Midbrain (tissue), 1 donor: ENCODE data around the gene PRDM10.

Source experiments
- DNase-seq: peaks from one replicate; lab custom pipeline; 2025; lab: John Stamatoyannopoulos, UW

The PRDM10 gene

DNA sequence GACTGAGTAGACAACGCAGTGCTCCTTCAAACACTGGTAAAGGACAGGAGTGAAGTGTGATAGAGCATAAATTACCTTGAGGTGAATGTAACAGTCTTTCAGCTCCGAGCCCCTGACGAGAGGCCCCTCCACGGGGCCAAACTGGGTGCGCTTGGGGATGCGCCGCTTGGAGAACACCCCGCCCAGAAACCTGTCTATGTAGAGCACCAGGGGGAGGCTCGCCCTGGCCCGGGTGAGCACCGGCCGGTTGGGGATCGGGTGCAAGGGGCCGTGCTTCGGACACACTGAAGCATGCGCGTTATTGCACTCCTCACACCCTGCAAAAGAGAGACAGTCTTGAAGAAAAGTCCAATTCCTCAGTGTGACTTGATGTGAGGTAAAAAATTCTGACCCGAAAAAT, 57.9 kb downstream of the PRDM10 start:
- DNase-seq: no peak

DNA sequence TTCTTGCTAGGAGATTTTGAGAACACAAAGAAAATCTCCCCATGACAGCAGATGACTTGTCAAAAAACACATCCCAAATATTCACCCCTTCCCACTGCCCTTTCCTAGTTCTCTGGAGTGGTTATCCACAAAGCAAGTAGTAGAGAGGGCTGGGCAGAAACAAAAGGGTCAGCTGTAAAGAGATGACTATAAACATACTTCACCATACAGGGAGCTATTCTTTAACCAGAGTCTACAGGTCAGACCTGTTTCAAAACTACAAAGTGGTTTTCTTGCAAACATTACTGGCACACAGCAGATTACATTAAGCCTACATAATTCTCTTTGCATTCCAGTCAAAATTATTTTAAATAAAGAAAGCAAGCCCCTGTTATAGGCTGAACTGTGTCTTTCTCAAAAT, 59.6 kb downstream of the PRDM10 start:
- no peak for DNase-seq

DNA sequence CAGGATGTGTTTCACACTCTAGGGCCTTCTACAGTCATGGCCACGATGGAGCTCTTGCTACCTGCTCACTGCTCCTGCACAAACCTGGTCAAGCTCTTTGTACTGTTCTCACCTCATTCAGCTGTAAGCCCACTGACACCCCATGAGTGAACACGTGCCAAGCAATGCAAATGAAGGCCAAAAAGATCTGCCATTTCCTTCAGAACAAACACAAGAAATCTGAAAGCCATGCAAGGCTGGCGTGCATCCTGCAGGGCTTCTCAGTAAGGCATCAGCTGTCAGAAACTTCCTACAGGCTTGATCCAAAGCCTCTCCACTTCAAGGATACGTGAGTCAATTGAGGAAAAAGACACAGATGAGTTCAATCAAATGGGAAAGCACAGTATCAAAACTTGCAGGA, 63.1 kb downstream of the PRDM10 start:
- no peak for DNase-seq

DNA sequence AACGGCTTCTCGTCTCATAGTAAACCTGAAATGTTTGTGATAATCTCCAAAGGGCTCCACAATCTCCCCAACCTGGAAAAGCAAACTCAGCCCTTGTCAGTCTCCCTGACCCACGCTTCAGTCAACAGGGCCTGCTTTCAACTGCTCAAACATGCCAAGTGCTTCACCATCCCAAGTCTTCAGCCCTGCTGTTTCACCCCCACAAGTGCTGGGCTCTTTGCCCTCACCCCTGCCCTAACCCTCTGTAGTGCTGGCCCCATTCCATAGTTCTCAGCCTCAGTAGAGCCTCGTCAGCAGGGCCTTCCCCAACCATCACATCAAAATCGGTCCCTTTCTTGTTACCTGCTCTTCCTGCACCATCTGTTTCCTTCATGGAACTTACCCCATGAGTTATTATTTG, 63.9 kb downstream of the PRDM10 start:
- no peak for DNase-seq

DNA sequence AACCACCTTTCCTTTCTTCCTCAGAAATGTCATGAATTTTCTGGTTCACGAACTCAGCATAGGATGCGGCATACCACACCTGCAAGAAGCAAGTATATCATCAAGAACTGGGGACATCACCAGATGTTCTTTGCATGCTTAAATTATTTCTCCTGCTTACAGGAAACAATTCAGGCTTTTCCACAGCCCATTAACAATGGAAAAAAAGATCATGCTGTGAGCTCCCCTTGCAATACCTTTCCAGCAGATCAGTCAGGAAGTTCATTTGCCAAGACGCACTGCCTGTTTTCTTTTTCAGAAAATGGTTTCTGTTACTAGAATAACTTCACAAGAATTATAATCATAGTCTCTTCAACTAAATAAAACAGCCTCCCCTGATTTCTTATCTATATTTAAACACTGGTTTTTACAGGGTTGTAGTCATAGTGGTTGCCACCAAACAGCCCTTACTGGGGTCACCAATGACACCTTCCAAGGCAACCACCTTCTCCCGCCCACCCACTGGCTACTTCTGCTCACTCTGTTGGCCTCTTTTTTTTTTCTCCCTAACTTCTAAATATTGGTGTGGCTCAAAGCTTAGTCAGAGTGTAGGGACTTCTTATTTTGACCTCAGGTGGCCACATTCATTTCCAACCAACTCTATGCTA, 64.9 kb downstream of the PRDM10 start:
- no peak for DNase-seq

DNA sequence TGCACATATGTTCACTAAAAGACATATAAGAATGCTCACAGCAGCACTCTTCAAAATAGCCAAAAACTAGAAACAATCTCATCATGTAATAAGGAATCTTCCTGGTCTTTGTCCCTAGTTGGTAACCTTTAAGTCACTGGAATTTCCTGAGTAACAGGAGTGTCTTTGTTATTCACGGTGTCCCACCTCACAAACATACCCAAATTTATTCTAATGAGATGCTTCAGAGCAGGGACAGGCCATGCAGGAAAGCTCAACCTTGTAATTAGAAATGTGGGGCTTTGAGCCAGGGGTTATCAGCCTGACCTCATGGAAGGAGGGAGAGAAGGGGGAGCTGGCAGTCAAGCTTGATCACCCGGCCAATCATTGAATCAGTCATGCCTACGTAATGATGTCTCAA, 66.9 kb downstream of the PRDM10 start:
- no peak for DNase-seq

DNA sequence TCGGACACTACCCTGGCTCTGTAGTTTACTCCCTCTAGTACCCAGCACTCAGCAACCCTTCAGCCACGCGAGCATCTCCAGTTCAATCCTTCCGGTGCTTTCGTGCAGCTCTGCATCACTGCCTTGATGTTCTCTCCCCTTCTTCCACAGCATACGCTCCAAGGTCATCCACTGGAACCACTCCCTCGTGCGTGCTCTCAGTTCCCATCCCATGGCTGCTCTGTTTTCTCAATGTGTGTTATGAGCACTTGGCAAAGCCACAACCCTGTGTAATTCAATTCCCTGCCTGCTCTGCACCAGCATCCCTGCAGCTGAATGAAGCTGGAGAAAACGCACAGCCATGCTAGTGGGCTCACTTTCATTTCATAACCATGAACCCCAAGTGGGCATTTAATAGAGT, 68.7 kb downstream of the PRDM10 start:
- DNase-seq: no peak

DNA sequence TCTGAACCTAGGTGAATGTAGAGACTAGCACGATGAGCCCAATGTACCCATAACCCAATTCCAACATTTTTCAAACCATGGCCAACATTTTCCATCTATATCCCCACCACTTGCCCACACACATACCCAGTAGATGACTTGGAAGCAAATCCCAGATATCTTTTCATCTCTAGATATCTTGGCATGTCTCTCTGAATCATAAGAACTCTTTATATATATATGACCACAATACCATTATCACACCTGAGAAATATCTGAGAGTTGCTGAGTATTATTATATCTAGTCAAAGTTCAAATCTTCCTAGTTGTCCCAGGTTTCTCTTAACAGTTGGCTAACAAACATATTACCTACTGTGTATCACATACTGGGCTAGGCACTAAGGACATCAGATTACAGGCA, 69.4 kb downstream of the PRDM10 start:
- DNase-seq: no peak

DNA sequence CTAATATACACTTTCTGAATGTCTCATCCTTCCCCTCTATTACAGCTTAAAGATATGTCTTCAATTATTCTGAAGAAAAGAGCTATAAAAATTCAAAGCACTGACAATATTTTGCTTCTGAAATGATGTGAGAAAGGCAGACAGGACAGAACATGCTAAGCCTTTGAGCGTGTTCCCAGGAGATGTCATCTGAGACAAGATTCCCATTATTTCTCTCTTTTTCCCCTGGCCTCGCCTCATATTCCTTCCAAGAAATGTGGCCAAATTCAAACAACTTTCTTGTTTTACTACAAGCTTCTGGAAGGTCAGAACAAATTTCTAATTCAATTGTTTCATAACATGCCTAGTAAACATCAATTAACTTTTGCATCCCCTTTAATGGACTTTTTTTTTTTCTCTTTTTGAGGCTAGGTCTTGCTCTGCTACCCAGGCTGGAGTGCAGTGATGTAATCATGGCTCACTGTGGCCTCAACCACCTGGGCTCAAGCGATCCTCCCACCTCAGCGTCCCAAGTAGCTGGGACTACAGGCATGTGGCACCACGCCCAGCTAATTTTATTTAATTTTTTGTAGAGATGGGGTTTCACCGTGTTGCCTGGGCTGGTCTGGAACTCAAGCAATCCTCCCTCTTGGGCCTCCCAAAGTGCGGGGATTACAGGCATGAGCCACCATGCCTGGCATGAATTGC, 70.1 kb downstream of the PRDM10 start:
- no peak for DNase-seq

DNA sequence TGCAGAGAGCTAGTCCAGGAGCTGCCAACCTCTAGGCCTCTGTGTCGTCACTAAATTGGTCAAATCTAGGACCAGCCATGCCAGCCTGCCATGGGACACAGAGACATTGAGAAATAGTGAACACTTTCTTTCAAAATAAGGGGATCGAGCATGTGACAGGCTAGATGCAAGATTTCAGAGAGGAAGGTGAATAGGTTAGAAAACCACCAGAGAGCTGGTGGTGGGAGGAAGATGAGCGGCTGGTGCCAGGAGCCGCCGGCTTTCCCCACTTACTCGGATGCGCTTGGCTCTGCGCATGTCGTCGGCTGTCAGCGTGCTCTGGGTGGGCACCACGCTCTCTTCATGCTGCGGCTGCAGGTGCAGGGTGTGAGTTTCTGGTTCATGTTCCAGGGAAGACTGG, 71.9 kb downstream of the PRDM10 start:
- no peak for DNase-seq

DNA sequence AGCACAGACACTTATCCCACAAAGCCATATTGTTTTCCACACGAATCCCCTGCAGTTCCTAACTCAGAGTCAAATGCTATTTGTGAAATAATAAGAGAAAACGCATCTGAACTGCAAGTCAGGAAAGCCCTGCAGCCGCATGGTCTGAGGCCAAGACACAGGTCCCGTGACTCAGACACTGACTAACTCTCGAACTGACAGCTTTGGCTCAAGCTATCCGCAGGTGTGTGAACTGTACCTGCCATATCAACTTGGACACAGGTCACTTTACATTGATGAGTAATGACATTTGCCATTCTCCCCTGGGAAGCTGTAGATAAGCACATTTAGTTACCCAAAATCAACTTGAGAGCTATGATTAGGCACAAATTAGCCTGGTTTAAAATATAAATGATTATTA, 72.3 kb downstream of the PRDM10 start:
- DNase-seq: no peak

DNA sequence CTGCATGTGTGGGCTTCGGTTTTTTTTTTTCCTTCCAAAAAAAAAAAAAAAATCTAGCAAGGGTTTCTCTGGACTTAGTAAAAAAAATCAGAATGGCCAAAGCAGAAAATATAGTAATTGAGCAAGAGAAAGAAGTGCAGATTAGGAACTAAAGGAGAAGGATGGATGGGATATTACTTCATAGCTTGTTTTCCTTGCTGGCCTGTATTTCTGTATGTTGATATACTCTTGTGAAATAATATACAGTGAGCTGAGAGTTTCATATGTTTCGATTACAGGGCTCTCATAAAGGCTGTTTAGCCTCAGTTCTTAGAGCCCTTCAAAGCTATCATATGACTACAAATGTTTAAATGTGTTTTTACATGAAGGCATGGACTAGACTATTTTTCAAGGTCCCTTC, 72.9 kb downstream of the PRDM10 start:
- no peak for DNase-seq

DNA sequence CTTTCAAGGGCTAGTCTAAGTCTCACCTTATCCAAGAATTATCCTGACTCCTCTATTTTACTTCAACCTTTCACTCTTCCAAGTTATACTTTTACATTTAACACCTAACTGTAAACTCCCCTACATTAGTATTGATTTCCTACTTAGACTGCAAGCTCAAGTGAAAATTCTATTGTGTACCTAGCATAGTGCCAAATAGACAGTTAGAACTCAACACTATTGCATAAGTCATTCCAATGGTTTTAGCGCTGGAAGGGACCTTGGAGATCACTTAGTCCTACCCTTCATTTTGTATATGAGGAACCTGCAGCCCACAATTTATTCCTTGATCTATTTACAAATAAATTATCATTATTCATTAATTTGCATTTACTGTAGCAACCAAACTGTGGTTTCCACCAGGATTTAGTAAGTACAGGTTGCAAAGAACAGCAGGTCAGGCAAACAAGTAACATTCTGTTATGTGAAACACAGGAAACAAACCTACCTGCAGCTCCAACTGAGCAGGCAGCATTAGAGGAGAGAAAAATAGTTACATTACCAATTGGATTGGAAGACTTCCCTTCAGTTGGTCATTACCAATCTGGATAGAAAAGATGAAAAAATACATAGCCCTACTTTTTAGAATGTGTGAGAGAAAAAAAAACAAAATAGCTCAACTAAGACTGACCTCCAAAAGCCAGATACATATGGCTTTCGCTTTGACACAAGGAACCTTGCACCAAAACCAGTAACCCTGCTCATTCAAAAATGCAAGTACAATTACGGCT, 73.5 kb downstream of the PRDM10 start:
- no peak for DNase-seq

DNA sequence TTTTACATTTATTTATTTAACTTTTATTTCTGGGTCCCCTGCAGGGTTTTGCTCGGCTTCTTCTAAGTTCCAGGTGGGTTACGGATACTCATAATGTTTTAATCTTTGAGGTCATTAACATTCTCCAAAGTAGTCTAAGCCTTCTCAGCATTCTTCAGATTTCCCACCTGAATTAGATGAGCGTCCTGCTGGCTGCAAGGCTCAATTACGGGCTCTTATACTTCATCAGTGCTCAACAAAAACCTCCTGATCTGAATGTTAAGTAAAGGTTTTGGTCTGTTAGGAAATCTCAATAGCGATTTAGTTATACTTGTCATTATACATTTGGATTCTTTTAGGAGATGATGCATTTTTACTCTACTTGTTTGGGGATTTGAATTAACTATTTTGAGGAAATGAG, 80.0 kb downstream of the PRDM10 start:
- DNase-seq: no peak

DNA sequence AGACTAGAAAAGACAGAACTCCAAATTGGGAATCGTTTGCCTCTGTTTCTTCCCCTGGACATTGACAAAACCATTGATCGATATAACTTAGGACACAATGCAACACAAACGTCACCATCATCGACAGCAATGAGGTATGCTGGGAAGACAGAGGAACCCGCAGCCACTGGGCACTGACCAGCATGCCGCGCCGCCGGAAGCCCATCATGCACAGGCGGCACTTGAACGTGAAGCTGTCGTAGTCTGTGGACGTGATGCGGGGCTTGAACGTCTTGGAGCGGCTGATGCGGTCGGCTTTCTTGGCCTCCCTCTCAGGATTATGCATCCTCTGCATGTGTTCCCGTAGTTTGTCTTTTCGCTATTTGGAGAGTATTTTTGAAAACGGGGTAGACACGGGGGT, 84.3 kb downstream of the PRDM10 start:
- no peak for DNase-seq

DNA sequence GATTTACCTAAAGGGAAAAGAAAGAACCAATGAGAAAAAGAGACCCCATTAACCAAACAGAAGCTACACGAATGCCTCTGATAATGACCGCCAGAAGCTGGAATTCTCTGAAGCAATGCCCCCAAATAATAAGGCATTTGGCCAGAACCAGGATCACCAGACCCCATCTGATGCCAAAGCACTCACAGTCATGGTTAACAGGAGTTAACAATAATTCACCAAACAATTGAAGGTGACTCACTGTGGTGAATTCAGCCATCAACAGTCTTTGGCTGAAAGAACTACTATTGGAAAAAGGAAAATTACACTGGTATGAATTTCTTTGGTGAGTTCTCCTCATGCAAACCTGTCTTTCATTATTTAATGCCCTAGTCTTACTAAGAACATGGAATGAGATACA, 85.4 kb downstream of the PRDM10 start:
- no peak for DNase-seq

DNA sequence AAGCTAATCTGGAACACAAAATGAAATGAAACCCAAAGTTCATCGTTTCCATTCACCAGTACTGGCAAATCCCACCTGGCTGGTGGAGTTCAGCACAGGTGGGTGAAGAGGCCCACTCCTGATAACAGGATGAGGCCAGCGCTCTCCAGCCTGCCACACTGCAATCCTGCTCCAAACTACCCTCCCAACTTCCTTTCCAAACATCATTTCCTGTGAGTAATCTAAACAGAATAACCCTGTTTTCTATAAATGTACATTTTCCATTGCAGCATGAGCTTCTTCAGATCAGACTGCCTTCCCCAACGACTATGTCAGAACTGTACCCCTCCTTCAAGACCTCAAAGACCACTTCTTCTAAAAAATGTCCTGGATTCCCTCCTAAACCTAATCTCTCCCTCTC, 91.3 kb downstream of the PRDM10 start:
- no peak for DNase-seq

DNA sequence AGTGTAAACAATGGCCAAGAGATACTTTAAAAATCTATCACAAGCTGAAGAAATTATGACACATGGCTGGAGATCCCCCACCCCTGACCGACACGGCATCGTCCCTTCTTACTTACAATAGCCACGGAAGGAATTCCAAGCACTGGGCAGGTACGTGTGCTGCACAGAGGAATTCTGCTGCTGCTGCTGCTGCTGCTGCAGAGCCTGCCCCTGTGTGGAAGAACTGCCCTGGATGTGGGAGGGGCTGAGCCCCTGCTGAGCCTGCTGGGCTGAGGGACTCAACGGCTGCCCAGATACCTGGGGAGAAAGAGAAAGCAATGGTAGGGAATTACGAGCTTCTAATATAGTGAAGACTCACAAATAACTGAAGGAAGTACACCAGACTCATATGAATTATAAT, 92.3 kb downstream of the PRDM10 start:
- no peak for DNase-seq

DNA sequence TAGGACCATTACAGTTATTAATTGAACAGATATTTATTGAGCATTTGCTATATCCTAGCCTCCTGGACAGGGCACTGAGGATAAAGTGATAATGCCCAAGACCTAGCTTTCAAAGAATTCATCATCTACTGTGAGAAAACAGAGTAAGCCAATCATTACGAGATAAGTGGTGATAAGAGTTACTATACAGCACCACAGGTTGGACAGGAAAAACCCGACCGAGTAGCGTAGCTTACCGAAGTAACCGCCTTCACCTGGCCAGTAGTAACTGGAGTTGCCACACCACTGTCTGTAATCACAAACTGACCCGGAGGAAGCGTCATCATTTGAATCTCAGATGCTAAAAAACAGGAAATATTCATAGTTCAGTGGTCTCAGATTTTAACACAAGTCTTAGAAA, 97.2 kb downstream of the PRDM10 start:
- no peak for DNase-seq

DNA sequence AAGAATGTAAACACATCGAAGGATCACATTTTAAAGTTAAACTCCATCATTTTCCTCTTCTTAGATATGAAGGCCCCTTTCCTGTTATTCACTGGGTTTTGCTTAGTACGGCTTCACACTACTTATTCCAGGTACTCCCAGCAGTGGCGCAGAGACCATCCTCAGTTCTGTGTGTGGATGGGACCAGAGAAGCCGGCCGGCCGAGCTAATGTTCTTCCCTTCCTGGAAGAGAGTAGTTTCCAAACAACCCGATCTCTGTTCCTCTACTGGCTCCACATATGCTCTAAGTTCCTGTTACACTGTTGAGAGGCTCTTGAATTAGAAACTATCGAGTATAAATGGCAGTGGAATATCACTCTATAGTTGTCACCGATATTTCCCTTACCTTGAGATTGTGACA, 106.6 kb downstream of the PRDM10 start:
- no peak for DNase-seq

DNA sequence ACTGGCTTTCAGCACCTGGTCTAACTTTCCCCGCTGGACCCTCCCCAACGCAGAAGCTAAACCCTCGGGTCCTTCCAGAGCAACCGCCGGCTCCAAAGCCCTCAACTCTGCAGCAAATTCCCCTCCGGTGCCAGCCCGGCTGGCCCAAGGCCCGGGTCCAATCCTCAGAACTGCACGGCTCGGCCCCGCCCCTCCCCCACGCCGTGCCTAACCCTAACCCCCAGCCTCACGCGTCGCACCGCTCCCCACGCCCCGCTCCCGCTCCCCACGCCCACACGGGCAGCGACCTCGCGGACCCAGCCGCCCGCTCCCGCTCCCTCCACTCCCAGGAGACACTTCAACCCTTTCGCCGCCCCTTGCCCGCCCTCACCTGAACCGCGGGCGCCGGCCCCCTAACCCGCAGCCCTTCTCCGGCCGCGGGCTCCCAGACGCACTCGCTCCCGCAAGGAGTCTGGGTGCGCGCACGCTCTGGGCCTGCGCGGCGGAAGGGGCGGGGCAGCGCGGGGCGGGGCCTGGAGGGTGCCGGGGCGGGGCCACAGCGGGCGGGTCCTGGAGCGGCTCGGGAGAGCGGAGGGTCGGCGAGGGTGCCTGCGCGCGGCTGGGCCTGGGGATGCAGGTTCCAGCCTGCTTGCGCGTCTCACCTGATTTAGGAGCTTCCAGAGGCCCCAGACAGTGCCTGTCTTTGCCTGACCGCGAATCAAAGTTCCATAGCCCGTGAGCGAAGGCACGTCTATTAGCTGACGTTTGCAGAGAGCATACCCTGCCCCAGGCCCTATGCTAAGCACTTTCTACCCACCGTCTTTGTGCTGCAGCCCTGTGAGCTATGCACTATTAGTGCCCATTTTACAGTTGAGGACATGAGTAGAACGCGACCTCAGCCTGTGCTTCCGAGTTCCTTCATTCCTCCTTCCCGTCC, 107.3 kb downstream of the PRDM10 start, which contains the start of gene NFRKB:
NFRKB (minus strand) TSS at position 453 of the 916 bp plus-strand sequence. CDS start 2,729 bp downstream, outside the sequence.
- DNase-seq: peak; percentile 86
